GM20000 (cell line): ENCODE data around the gene MUC4.
"Not testable (repeated sequence)": the region's sequence is repeated elsewhere in the genome, so short reads cannot be mapped to it uniquely, and the experiment has no call there.

Experiments
- DNase-seq: peaks from one replicate; pipeline ENCODE4 v3.0.0; 2012; ENCODE audit warnings: low spot score
- CTCF ChIP-seq: IDR thresholded peaks from 2 replicates; pipeline ENCODE4 v1.5.1; 2012; ENCODE audit warnings: mild to moderate bottlenecking, control low read depth; ENCODE audit errors: extremely low read depth, missing control alignments

The MUC4 gene

GRCh38 chr3:195835791-195836190 is 24.1 kb upstream of the MUC4 start:
- DNase-seq = no peak
- TF ChIP-seq CTCF = no peak

GRCh38 chr3:195834675-195835583 is 23.2 kb upstream of the MUC4 start:
- no peak for TF ChIP-seq CTCF
- DNase-seq = no peak

GRCh38 chr3:195829897-195830254 is 18.1 kb upstream of the MUC4 start:
- TF ChIP-seq CTCF = no peak
- DNase-seq = no peak

- no peak for TF ChIP-seq CTCF
- no peak for DNase-seq
Measured at GRCh38 chr3:195828762-195829161, 17.0 kb upstream of the MUC4 start.

GRCh38 chr3:195825857-195826804 is 14.4 kb upstream of the MUC4 start:
- no peak for DNase-seq
- no peak for TF ChIP-seq CTCF

GRCh38 chr3:195825191-195825588 is 13.5 kb upstream of the MUC4 start:
- DNase-seq = no peak
- no peak for TF ChIP-seq CTCF

- not testable (repeated sequence) for DNase-seq
Measured at GRCh38 chr3:195824425-195825190, 12.9 kb upstream of the MUC4 start.
